Astrocyte (in vitro differentiated cells and primary cell): ENCODE results near the gene ASB6.

ENCODE experiments used
- EZH2 ChIP-seq: IDR thresholded peaks from 2 replicates; pipeline ENCODE4 v1.6.1; 2012; ENCODE audit warnings: mild to moderate bottlenecking, low read length, inconsistent platforms; ENCODE audit not compliant: insufficient read depth
- TF ChIP-seq, protein P1 (sequence below): IDR thresholded peaks from 2 replicates; pipeline ENCODE4 v1.5.1; 2011; ENCODE audit warnings: low read depth, mild to moderate bottlenecking, inconsistent platforms, low read length, moderate library complexity; ENCODE audit not compliant: insufficient read depth

DNA sequence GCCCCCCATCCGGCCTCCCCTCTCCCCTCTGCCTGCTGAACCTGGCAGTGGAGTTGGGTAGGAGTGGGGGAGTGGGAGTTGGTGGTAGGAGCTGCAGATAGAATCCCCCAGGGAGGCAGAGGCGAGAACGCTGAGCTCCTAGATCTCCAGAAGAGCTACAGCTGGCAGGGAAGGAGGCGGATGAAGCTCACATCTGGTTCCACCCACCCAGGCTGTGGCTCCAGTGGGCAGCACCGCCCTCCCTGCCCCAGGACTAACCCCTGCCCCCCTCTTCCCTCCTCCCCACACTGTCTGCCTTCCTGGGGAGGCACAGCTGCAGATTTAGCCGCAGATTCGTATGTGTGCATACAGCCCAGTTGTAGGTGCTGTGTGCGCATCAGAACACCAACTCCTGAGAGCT lies 55.3 kb downstream of the ASB6 start:
- TF ChIP-seq, protein P1, sequence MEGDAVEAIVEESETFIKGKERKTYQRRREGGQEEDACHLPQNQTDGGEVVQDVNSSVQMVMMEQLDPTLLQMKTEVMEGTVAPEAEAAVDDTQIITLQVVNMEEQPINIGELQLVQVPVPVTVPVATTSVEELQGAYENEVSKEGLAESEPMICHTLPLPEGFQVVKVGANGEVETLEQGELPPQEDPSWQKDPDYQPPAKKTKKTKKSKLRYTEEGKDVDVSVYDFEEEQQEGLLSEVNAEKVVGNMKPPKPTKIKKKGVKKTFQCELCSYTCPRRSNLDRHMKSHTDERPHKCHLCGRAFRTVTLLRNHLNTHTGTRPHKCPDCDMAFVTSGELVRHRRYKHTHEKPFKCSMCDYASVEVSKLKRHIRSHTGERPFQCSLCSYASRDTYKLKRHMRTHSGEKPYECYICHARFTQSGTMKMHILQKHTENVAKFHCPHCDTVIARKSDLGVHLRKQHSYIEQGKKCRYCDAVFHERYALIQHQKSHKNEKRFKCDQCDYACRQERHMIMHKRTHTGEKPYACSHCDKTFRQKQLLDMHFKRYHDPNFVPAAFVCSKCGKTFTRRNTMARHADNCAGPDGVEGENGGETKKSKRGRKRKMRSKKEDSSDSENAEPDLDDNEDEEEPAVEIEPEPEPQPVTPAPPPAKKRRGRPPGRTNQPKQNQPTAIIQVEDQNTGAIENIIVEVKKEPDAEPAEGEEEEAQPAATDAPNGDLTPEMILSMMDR, result no peak
- no peak for TF ChIP-seq EZH2
